ENCODE results near the gene FMNL2. TPM values are rescaled to one million over a fixed set of nuclear protein-coding genes. Genes with fewer than 3 reads are reported as not detected.

The FMNL2 gene
- total RNA-seq, 1 donor: 24.2 TPM

DNA sequence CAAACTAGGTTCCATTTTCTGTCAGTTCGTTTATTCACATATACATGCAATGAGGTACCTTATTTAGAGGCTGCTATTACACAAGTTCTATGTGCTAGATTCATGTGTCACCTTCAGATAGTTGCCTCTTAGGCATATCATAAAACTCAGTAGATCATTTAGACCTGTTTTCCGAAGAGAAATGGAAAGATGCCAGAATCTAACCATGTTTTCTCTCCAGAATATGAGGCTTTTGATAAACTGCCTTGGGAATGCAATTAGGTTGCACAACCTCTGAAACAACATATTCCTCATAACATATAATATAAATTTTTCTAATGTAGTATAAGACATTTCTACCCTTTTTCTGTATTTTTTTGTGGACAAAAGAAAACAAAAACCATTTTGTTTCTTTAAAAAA lies 274.2 kb downstream of the FMNL2 start:
- DNase-seq (ENCODE audit: insufficient read length, low spot score, missing footprints): no peak
- no peak overlapping the region for H3K4me3 ChIP-seq (ENCODE audit: insufficient read depth, low read length)
- H3K9me3 ChIP-seq (ENCODE audit: low read depth, low read length): no peaks in the 10 kb centered on the region
- H3K36me3 ChIP-seq (ENCODE audit: insufficient read depth, low read length): no peaks in the 10 kb centered on the region
- peaks cover 27% of the 10 kb centered on the region for H3K4me1 ChIP-seq (ENCODE audit: insufficient read depth, low read length)
- H2AFZ ChIP-seq (ENCODE audit: low read length): no peak overlapping the region
- TF ChIP-seq, protein P1, sequence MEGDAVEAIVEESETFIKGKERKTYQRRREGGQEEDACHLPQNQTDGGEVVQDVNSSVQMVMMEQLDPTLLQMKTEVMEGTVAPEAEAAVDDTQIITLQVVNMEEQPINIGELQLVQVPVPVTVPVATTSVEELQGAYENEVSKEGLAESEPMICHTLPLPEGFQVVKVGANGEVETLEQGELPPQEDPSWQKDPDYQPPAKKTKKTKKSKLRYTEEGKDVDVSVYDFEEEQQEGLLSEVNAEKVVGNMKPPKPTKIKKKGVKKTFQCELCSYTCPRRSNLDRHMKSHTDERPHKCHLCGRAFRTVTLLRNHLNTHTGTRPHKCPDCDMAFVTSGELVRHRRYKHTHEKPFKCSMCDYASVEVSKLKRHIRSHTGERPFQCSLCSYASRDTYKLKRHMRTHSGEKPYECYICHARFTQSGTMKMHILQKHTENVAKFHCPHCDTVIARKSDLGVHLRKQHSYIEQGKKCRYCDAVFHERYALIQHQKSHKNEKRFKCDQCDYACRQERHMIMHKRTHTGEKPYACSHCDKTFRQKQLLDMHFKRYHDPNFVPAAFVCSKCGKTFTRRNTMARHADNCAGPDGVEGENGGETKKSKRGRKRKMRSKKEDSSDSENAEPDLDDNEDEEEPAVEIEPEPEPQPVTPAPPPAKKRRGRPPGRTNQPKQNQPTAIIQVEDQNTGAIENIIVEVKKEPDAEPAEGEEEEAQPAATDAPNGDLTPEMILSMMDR (IDR thresholded peaks at IDR 0.05; ENCODE audit: extremely low read depth, low read depth, low read length): no peak
- H3K27me3 ChIP-seq (ENCODE audit: insufficient read depth, low read length): no peaks in the 10 kb centered on the region
- H4K20me1 ChIP-seq (ENCODE audit: insufficient read depth, low read length): no peaks in the 10 kb centered on the region
- H3K79me2 ChIP-seq (ENCODE audit: insufficient read depth, low read length): no peaks in the 10 kb centered on the region
- H3K4me2 ChIP-seq (ENCODE audit: insufficient read depth, low read length): no peak overlapping the region
- no peak overlapping the region for H3K27ac ChIP-seq (ENCODE audit: low read depth, low read length)

DNA sequence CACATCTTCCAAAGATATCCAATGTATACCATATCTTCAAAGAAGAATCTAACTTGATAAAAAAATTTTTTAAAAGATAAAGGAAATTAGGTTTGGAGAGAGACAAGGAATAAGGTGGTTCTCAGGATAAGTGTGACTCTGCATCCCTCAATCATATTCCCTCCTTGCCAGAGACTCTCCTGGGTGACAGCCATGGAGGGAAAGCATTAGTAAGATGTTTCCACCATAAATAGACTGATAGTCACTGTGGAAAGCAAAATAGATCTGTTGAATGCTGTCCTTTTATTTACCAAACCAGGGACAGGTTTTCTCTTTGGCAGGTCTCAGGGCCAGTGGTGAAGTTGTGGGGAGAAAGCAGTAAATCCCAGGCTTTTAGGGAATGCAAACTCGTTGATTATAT lies 274.7 kb downstream of the FMNL2 start:
- Histone ChIP-seq H3K4me2 (ENCODE audit: insufficient read depth, low read length) (no peak overlapping the region), H3K79me2 (ENCODE audit: insufficient read depth, low read length) (no peaks in the 10 kb centered on the region), H3K4me3 (ENCODE audit: insufficient read depth, low read length) (no peak overlapping the region), H3K27ac (ENCODE audit: low read depth, low read length) (no peak overlapping the region), H3K27me3 (ENCODE audit: insufficient read depth, low read length) (no peaks in the 10 kb centered on the region), H4K20me1 (ENCODE audit: insufficient read depth, low read length) (no peaks in the 10 kb centered on the region), H3K9me3 (ENCODE audit: low read depth, low read length) (no peaks in the 10 kb centered on the region), H3K36me3 (ENCODE audit: insufficient read depth, low read length) (peaks cover 1% of the 10 kb centered on the region), H3K4me1 (ENCODE audit: insufficient read depth, low read length) (peaks cover 27% of the 10 kb centered on the region), H2AFZ (ENCODE audit: low read length) (no peak overlapping the region)
- DNase-seq (ENCODE audit: insufficient read length, low spot score, missing footprints): no peak
- TF ChIP-seq, protein P1 (IDR thresholded peaks at IDR 0.05; ENCODE audit: extremely low read depth, low read depth, low read length): no peak

DNA sequence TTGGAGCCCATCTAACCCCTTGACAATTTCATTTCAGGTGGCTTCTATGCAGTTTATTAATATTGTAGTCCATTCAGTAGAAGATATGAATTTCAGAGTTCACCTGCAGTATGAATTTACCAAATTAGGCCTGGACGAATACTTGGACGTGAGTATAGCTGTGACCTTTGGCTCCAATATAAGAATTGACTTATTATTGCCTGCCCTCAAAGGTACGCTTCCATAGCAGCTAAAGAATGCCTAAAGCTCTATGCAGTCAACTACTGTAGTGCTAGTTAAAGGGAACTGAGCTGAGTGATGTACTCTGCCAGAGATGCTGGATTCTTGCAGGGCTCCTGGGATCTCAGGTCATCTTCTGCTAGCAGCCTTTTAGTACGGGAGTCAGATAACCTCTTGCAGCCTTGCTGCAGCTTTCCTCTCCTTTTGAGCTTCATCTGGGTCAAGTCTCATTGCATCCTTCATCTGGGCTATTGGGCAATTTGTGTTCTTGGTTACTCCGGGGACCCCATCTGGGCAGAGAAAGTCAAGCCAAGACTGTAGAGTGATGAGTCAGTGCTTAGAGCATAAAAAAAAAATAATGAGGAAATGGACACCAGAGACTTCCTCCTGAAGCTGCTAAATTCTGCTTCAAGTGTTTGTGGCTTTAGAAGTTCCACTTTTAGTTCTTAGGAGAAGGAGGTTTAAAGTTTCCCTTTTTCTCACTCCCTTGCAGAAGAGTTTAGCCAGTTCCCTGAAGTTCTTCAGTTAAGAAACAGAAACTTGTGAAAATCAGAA lies 276.7 kb downstream of the FMNL2 start:
- H4K20me1 ChIP-seq (ENCODE audit: insufficient read depth, low read length): no peaks in the 10 kb centered on the region
- DNase-seq (ENCODE audit: insufficient read length, low spot score, missing footprints): no peak
- no peaks in the 10 kb centered on the region for H3K27me3 ChIP-seq (ENCODE audit: insufficient read depth, low read length)
- no peaks in the 10 kb centered on the region for H3K9me3 ChIP-seq (ENCODE audit: low read depth, low read length)
- no peak overlapping the region for H3K27ac ChIP-seq (ENCODE audit: low read depth, low read length)
- peaks cover 23% of the 10 kb centered on the region for H3K4me1 ChIP-seq (ENCODE audit: insufficient read depth, low read length)
- H3K4me3 ChIP-seq (ENCODE audit: insufficient read depth, low read length): no peak overlapping the region
- H3K79me2 ChIP-seq (ENCODE audit: insufficient read depth, low read length): no peaks in the 10 kb centered on the region
- H3K36me3 ChIP-seq (ENCODE audit: insufficient read depth, low read length): peaks cover 8% of the 10 kb centered on the region
- peak overlapping the region; percentile 50 for H3K4me2 ChIP-seq (ENCODE audit: insufficient read depth, low read length)
- TF ChIP-seq, protein P1 (IDR thresholded peaks at IDR 0.05; ENCODE audit: extremely low read depth, low read depth, low read length): no peak
- no peak overlapping the region for H2AFZ ChIP-seq (ENCODE audit: low read length)

DNA sequence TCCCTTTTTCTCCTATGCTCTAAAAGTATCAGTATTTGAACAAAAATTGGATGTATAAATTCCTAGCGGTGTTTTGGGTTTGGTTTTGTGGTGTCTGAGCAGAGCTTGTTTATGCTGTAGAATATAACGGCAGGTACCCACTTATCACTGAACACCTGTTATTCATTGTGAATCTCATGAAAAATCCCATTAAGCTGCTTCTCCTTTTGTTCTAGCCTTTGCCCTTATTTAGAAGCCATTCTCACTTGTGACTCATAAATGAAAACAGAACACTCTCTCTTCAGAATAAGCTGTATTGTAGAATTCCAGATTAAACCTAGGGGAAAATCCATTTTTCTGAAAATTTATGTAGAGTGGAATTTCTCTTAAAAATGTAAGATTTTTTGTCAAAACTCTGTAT lies 278.3 kb downstream of the FMNL2 start:
- no peaks in the 10 kb centered on the region for H3K79me2 ChIP-seq (ENCODE audit: insufficient read depth, low read length)
- H4K20me1 ChIP-seq (ENCODE audit: insufficient read depth, low read length): no peaks in the 10 kb centered on the region
- H3K4me2 ChIP-seq (ENCODE audit: insufficient read depth, low read length): no peak overlapping the region
- no peak overlapping the region for H2AFZ ChIP-seq (ENCODE audit: low read length)
- H3K27me3 ChIP-seq (ENCODE audit: insufficient read depth, low read length): no peaks in the 10 kb centered on the region
- H3K27ac ChIP-seq (ENCODE audit: low read depth, low read length): no peak overlapping the region
- no peak overlapping the region for H3K4me3 ChIP-seq (ENCODE audit: insufficient read depth, low read length)
- H3K9me3 ChIP-seq (ENCODE audit: low read depth, low read length): no peaks in the 10 kb centered on the region
- DNase-seq (ENCODE audit: insufficient read length, low spot score, missing footprints): peak; percentile 76
- peaks cover 23% of the 10 kb centered on the region for H3K4me1 ChIP-seq (ENCODE audit: insufficient read depth, low read length)
- TF ChIP-seq, protein P1 (IDR thresholded peaks at IDR 0.05; ENCODE audit: extremely low read depth, low read depth, low read length): no peak
- H3K36me3 ChIP-seq (ENCODE audit: insufficient read depth, low read length): peaks cover 8% of the 10 kb centered on the region

All from osteoblast (primary cell).